ENCODE measurements around the gene CIROP. TPM values are rescaled to one million over a fixed set of nuclear protein-coding genes. Genes with fewer than 3 reads are reported as not detected.

Gene CIROP
- total RNA-seq, 2 experiments from 2014 or later: not detected

GRCh38 chr14:23141706-23142444 is 37.1 kb upstream of the CIROP start:
- ChIA-PET CTCF (no interaction called here), POLR2A (no interaction called here)
- Histone ChIP-seq H3K27me3 (ENCODE audit: control insufficient read depth in 1 of 2, insufficient read depth in 2 of 2, low read length in 2 of 2) (no peaks in the 10 kb centered on the region), H3K27ac (ENCODE audit: low read depth in 1 of 2, low read length in 2 of 2) (no peak overlapping the region), H3K9me3 (ENCODE audit: control insufficient read depth in 1 of 2, insufficient read depth in 1 of 2, low read length in 2 of 2) (no peaks in the 10 kb centered on the region), H3K4me3 (ENCODE audit: low read length) (no peak overlapping the region), H3K4me1 (ENCODE audit: insufficient read depth, low read length) (no peaks in the 10 kb centered on the region), H3K36me3 (ENCODE audit: insufficient read depth, low read length) (no peaks in the 10 kb centered on the region)
- Mint-ChIP-seq H3K36me3 (ENCODE audit: low read depth) (no peaks in the 10 kb centered on the region), H3K4me3 (no peak overlapping the region), H3K27ac (no peak overlapping the region), H3K27me3 (peaks cover 5% of the 10 kb centered on the region), H3K9me3 (no peaks in the 10 kb centered on the region), H3K4me1 (ENCODE audit: low read depth) (no peaks in the 10 kb centered on the region)
- intact Hi-C loops (cut with DNase I, micrococcal nuclease): no loop called here
- ATAC-seq (ENCODE audit: poor library complexity) (no peak), DNase-seq (no peak)
- TF ChIP-seq, protein P1, sequence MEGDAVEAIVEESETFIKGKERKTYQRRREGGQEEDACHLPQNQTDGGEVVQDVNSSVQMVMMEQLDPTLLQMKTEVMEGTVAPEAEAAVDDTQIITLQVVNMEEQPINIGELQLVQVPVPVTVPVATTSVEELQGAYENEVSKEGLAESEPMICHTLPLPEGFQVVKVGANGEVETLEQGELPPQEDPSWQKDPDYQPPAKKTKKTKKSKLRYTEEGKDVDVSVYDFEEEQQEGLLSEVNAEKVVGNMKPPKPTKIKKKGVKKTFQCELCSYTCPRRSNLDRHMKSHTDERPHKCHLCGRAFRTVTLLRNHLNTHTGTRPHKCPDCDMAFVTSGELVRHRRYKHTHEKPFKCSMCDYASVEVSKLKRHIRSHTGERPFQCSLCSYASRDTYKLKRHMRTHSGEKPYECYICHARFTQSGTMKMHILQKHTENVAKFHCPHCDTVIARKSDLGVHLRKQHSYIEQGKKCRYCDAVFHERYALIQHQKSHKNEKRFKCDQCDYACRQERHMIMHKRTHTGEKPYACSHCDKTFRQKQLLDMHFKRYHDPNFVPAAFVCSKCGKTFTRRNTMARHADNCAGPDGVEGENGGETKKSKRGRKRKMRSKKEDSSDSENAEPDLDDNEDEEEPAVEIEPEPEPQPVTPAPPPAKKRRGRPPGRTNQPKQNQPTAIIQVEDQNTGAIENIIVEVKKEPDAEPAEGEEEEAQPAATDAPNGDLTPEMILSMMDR (IDR thresholded peaks at IDR 0.05): no peak

GRCh38 chr14:23140371-23140770 is 35.6 kb upstream of the CIROP start:
- intact Hi-C loops (cut with DNase I, micrococcal nuclease): no loop called here
- no peaks in the 10 kb centered on the region for H3K4me1 ChIP-seq (ENCODE audit: insufficient read depth, low read length)
- ChIA-PET CTCF (no interaction called here), POLR2A (no interaction called here)
- Mint-ChIP-seq H3K27me3 (peaks cover 4% of the 10 kb centered on the region), H3K36me3 (ENCODE audit: low read depth) (no peaks in the 10 kb centered on the region), H3K4me1 (ENCODE audit: low read depth) (no peaks in the 10 kb centered on the region), H3K9me3 (no peaks in the 10 kb centered on the region), H3K4me3 (no peak overlapping the region), H3K27ac (no peak overlapping the region)
- no peak overlapping the region for H3K27ac ChIP-seq (ENCODE audit: low read depth in 1 of 2, low read length in 2 of 2)
- no peak overlapping the region for H3K4me3 ChIP-seq (ENCODE audit: low read length)
- DNase-seq (no peak), ATAC-seq (ENCODE audit: poor library complexity) (no peak)
- no peaks in the 10 kb centered on the region for H3K9me3 ChIP-seq (ENCODE audit: control insufficient read depth in 1 of 2, insufficient read depth in 1 of 2, low read length in 2 of 2)
- H3K36me3 ChIP-seq (ENCODE audit: insufficient read depth, low read length): no peaks in the 10 kb centered on the region
- no peaks in the 10 kb centered on the region for H3K27me3 ChIP-seq (ENCODE audit: control insufficient read depth in 1 of 2, insufficient read depth in 2 of 2, low read length in 2 of 2)
- TF ChIP-seq, protein P1 (IDR thresholded peaks at IDR 0.05): no peak

DNA sequence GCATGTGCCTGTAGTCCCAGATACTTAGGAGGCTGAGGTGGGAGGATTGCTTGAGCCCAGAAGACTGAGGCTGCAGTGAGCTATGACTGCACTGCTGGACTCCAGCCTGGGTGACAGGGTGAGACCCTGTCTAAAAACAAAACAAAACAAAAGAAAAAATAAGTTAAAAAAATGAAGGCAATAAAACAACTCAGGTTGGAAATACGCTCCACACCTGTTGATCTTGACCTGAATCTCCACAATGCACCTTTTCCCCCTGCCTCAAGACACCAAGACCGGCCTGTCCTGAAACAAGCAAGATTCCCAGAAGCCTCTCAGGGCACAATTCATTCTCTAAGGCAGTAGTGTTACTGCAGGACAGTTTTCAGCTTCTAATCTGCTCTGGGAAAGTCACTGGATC is 35.1 kb upstream of the CIROP start:
- Mint-ChIP-seq H3K27ac (no peak overlapping the region), H3K4me3 (no peak overlapping the region), H3K9me3 (no peaks in the 10 kb centered on the region), H3K4me1 (ENCODE audit: low read depth) (no peaks in the 10 kb centered on the region), H3K36me3 (ENCODE audit: low read depth) (no peaks in the 10 kb centered on the region), H3K27me3 (peaks cover 4% of the 10 kb centered on the region)
- intact Hi-C loops (cut with DNase I, micrococcal nuclease): no loop called here
- CTCF ChIA-PET: no interaction called here
- no peak for DNase-seq
- TF ChIP-seq, protein P1 (IDR thresholded peaks at IDR 0.05): no peak
- POLR2A ChIA-PET: no interaction called here
- Histone ChIP-seq H3K9me3 (ENCODE audit: control insufficient read depth in 1 of 2, insufficient read depth in 1 of 2, low read length in 2 of 2) (no peaks in the 10 kb centered on the region), H3K27me3 (ENCODE audit: control insufficient read depth in 1 of 2, insufficient read depth in 2 of 2, low read length in 2 of 2) (no peaks in the 10 kb centered on the region), H3K36me3 (ENCODE audit: insufficient read depth, low read length) (no peaks in the 10 kb centered on the region), H3K27ac (ENCODE audit: low read depth in 1 of 2, low read length in 2 of 2) (no peak overlapping the region), H3K4me1 (ENCODE audit: insufficient read depth, low read length) (no peaks in the 10 kb centered on the region), H3K4me3 (ENCODE audit: low read length) (no peak overlapping the region)
- no peak for ATAC-seq (ENCODE audit: poor library complexity)

All from CD4-positive, alpha-beta T cell (primary cell).